Measurements from ENCODE around the gene ZNF594.
"Not testable (repeated sequence)": the region's sequence is repeated elsewhere in the genome, so short reads cannot be mapped to it uniquely, and the experiment has no call there.

The ZNF594 gene

DNA sequence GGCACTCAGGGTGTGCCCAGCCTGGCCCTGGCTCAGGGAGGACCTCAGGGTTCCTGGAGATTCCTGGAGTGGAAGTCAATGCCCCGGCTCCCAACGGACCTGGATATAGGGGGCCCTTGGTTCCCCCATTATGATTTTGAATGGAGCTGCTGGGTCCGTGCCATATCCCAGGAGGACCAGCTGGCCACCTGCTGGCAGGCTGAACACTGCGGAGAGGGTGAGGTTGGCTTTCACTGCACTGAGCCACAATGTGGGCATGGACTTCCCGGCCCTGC is 52.3 kb downstream of the ZNF594 start:
- TF ChIP-seq, protein P1, sequence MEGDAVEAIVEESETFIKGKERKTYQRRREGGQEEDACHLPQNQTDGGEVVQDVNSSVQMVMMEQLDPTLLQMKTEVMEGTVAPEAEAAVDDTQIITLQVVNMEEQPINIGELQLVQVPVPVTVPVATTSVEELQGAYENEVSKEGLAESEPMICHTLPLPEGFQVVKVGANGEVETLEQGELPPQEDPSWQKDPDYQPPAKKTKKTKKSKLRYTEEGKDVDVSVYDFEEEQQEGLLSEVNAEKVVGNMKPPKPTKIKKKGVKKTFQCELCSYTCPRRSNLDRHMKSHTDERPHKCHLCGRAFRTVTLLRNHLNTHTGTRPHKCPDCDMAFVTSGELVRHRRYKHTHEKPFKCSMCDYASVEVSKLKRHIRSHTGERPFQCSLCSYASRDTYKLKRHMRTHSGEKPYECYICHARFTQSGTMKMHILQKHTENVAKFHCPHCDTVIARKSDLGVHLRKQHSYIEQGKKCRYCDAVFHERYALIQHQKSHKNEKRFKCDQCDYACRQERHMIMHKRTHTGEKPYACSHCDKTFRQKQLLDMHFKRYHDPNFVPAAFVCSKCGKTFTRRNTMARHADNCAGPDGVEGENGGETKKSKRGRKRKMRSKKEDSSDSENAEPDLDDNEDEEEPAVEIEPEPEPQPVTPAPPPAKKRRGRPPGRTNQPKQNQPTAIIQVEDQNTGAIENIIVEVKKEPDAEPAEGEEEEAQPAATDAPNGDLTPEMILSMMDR (IDR thresholded peaks at IDR 0.05; ENCODE audit: low read length), result no peak
- TF ChIP-seq EZH2 (IDR thresholded peaks at IDR 0.05; ENCODE audit: borderline replicate concordance, low read length), result no peak
- Histone ChIP-seq H3K79me2 (ENCODE audit: insufficient read depth, low read length) (no peaks in the 10 kb centered on the region), H3K27ac (ENCODE audit: low read depth, low read length, poor library complexity, severe bottlenecking) (no peak overlapping the region), H3K9ac (ENCODE audit: low read length) (no peak overlapping the region), H3F3A (ENCODE audit: insufficient read depth, low read length) (no peaks in the 10 kb centered on the region), H3K9me3 (ENCODE audit: low read length) (no peaks in the 10 kb centered on the region), H3K36me3 (ENCODE audit: insufficient read depth, low read length) (no peaks in the 10 kb centered on the region), H3K9me2 (ENCODE audit: low read depth, low read length) (no peaks in the 10 kb centered on the region), H3K4me2 (ENCODE audit: low read length) (no peak overlapping the region), H3K4me1 (ENCODE audit: insufficient read depth, low read length, severe bottlenecking) (no peaks in the 10 kb centered on the region), H2AFZ (ENCODE audit: low read length) (no peak overlapping the region), H3K27me3 (ENCODE audit: insufficient read depth, low read length) (0 out of 2 replicates have a peak, but pooled peaks cover 3% of the 10 kb centered on the region), H4K20me1 (ENCODE audit: insufficient read depth, low read length) (no peaks in the 10 kb centered on the region), H3K4me3 (ENCODE audit: low read depth, low read length, poor library complexity, severe bottlenecking) (no peak overlapping the region)

DNA sequence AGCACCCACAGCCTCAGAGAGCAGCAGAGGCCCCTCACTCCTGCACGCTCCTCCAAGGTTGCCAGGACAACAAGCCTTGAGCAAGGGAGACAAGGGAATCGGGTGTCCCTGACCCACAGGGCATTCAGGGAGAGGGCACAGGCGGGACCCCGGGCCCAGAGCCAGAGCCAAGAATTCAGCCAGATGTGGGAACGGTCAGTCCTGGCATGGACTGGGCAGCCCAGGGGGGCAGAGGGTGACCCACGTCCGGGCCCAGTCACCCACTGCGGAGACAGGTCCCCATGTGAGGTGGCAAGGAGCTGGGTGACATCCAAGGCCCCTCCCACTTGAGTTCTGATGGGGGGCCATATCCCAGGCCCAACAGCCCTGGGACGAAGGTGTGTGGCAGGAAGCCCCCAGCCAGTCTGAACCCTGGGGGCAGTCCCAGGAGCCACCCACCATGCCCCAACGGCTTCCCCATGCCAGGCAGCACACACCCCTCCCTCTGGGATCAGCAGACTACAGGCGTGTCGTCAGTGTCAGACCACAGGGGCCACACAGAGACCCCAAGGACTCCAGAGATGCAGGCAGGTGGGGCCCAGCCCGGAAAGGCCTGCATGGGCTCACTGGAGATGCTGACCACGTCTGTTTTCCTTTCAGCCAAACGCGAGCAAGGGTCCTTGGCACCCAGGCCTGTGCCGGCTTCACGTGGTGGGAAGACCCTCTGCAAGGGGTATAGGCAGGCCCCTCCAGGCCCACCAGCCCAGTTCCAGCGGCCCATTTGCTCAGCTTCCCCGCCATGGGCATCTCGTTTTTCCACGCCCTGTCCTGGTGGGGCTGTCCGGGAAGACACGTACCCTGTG is 52.8 kb downstream of the ZNF594 start:
- Histone ChIP-seq H4K20me1 (ENCODE audit: insufficient read depth, low read length) (no peaks in the 10 kb centered on the region), H3K27me3 (ENCODE audit: insufficient read depth, low read length) (0 out of 2 replicates have a peak, but pooled peaks cover 3% of the 10 kb centered on the region), H3K27ac (ENCODE audit: low read depth, low read length, poor library complexity, severe bottlenecking) (no peak overlapping the region), H3K4me2 (ENCODE audit: low read length) (no peak overlapping the region), H3K9me2 (ENCODE audit: low read depth, low read length) (no peaks in the 10 kb centered on the region), H3K4me3 (ENCODE audit: low read depth, low read length, poor library complexity, severe bottlenecking) (no peak overlapping the region), H3K9ac (ENCODE audit: low read length) (no peak overlapping the region), H3K9me3 (ENCODE audit: low read length) (no peaks in the 10 kb centered on the region), H3K79me2 (ENCODE audit: insufficient read depth, low read length) (no peaks in the 10 kb centered on the region), H3K36me3 (ENCODE audit: insufficient read depth, low read length) (no peaks in the 10 kb centered on the region), H2AFZ (ENCODE audit: low read length) (no peak overlapping the region), H3K4me1 (ENCODE audit: insufficient read depth, low read length, severe bottlenecking) (no peaks in the 10 kb centered on the region), H3F3A (ENCODE audit: insufficient read depth, low read length) (no peaks in the 10 kb centered on the region)
- no peak for TF ChIP-seq EZH2 (IDR thresholded peaks at IDR 0.05; ENCODE audit: borderline replicate concordance, low read length)
- TF ChIP-seq, protein P1 (IDR thresholded peaks at IDR 0.05; ENCODE audit: low read length), result no peak

DNA sequence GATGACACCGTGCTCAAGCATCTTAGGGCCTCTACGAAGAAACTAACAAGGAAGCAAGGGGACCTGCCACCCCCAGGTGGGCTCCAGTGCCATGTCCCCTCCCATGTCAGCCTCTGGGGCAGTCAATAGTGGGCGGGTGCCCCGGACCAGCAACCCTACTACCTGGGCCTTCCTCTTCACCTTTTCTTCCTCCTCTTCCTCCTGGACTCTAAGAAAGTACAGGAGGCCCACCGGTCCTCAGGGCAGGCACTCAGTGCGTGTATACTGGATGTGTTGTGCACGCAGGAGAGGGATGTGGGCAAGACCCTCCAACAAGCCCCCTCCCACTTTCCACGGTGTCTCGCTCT is 53.5 kb downstream of the ZNF594 start:
- not testable (repeated sequence) for H3K36me3 ChIP-seq (ENCODE audit: insufficient read depth, low read length); H2AFZ ChIP-seq (ENCODE audit: low read length); H3K27me3 ChIP-seq (ENCODE audit: insufficient read depth, low read length); H3K79me2 ChIP-seq (ENCODE audit: insufficient read depth, low read length); H3K4me2 ChIP-seq (ENCODE audit: low read length); H3K9ac ChIP-seq (ENCODE audit: low read length); H3K9me2 ChIP-seq (ENCODE audit: low read depth, low read length); H3F3A ChIP-seq (ENCODE audit: insufficient read depth, low read length); H3K4me1 ChIP-seq (ENCODE audit: insufficient read depth, low read length, severe bottlenecking); H3K4me3 ChIP-seq (ENCODE audit: low read depth, low read length, poor library complexity, severe bottlenecking); H4K20me1 ChIP-seq (ENCODE audit: insufficient read depth, low read length); H3K27ac ChIP-seq (ENCODE audit: low read depth, low read length, poor library complexity, severe bottlenecking); H3K9me3 ChIP-seq (ENCODE audit: low read length)

DNA sequence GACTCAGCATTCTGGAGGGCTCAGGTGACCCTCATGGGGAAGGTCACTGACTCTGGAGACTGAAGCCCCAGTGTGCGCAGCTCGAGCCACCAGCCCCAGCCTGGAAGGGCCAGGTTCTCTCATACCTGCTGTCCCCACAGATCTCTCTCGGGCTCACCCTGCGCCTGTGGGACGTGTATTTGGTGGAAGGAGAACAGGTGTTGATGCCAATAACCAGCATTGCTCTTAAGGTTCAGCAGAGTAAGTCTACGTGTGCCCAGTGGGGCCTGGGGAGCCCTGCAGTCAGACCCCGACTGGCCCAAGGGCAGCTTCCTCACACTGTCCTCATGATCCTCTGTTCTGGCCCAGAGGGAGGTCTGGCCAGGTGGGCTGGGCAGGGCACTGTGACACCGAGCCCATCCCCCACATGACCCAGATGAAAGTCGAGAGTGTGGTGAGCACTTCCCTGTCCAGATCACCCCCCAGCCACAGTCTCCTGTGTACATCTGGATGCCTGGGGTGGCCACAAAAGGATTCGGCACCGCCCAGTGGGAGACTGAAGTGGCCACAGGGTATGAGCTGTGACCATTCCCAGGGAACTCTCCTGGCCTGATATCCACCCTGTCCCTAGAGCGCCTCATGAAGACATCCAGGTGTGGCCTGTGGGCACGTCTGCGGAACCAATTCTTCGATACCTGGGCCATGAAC is 54.0 kb downstream of the ZNF594 start:
- H3K36me3 ChIP-seq (ENCODE audit: insufficient read depth, low read length); H3F3A ChIP-seq (ENCODE audit: insufficient read depth, low read length); H3K27ac ChIP-seq (ENCODE audit: low read depth, low read length, poor library complexity, severe bottlenecking); H2AFZ ChIP-seq (ENCODE audit: low read length); H3K9me2 ChIP-seq (ENCODE audit: low read depth, low read length); H4K20me1 ChIP-seq (ENCODE audit: insufficient read depth, low read length); H3K4me1 ChIP-seq (ENCODE audit: insufficient read depth, low read length, severe bottlenecking); H3K9ac ChIP-seq (ENCODE audit: low read length); H3K4me2 ChIP-seq (ENCODE audit: low read length); H3K79me2 ChIP-seq (ENCODE audit: insufficient read depth, low read length); H3K4me3 ChIP-seq (ENCODE audit: low read depth, low read length, poor library complexity, severe bottlenecking); H3K27me3 ChIP-seq (ENCODE audit: insufficient read depth, low read length); H3K9me3 ChIP-seq (ENCODE audit: low read length): not testable (repeated sequence)

DNA sequence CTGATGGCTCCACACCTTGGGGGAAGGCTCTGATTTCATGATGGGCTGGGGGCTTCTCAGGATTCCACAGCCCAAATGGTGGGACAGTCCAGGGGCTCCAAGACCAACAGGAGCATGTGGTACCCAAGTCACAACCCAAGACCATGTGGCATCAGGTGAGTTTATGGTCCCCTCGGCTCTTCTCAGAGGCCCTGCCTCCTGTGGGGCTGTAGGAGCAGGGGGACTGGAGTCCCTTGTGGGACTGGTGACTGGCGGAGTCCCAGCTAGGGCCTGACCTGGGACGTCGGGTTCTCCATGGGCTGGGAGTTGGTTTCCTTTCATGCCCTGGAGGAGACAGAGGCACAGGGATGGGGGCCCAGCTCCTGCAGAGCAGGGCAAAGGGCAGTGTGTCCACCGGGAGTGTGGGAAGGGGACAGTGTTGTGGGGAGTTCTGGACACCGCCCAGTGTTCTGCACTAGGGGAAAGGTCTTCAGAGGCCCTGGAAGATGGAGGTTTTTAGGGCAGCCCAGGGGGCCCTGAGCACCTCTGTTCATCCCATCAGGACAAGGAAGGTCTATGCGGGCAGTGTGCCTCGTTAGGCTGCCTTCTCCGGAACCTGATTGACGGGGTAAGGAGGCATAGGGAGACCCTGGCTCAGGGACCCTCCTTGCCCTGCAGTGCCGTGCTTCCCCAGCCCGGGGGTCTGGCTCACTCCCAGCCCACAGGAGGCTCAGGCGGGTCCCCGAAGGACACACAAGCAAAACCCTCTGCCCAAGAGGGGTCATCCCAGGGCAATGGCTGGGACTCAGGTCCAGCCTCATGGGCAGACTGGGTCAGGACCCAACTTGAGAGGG is 54.9 kb downstream of the ZNF594 start:
- not testable (repeated sequence) for H3K4me2 ChIP-seq (ENCODE audit: low read length); H3K4me3 ChIP-seq (ENCODE audit: low read depth, low read length, poor library complexity, severe bottlenecking); H3K36me3 ChIP-seq (ENCODE audit: insufficient read depth, low read length); H4K20me1 ChIP-seq (ENCODE audit: insufficient read depth, low read length); H3K27me3 ChIP-seq (ENCODE audit: insufficient read depth, low read length); H3K4me1 ChIP-seq (ENCODE audit: insufficient read depth, low read length, severe bottlenecking); H3K9me3 ChIP-seq (ENCODE audit: low read length); H3F3A ChIP-seq (ENCODE audit: insufficient read depth, low read length); H3K9me2 ChIP-seq (ENCODE audit: low read depth, low read length); H2AFZ ChIP-seq (ENCODE audit: low read length); H3K9ac ChIP-seq (ENCODE audit: low read length); H3K79me2 ChIP-seq (ENCODE audit: insufficient read depth, low read length); H3K27ac ChIP-seq (ENCODE audit: low read depth, low read length, poor library complexity, severe bottlenecking)
